Right atrium auricular region (tissue), 2 donors: ENCODE measurements around the gene PNLIPRP2. TPM values are rescaled to one million over a fixed set of nuclear protein-coding genes. Genes with fewer than 3 reads are reported as not detected.

Source experiments
- DNase-seq: peaks from one replicate; pipeline ENCODE4 v3.0.0-alpha.2; 2019; ENCODE audit warnings: low spot score
- H3K27ac ChIP-seq, 2 donors: fragments of 200-600 bp; sonication (generic); 1 replicate in 1 of 2; 2 replicates in 1 of 2; pipeline ENCODE4 v1.5.1; 2016 to 2019
- H3K27me3 ChIP-seq, 2 donors: fragments of 200-600 bp; sonication (generic); one replicate each; pipeline versions ENCODE4 v1.5.1 to v1.6.0; 2017 to 2019
- H3K36me3 ChIP-seq: fragments of 200-600 bp; sonication (generic); one replicate; pipeline ENCODE4 v1.5.1; 2016
- H3K4me1 ChIP-seq, 2 donors: fragments of 200-600 bp; sonication (generic); one replicate each; pipeline versions ENCODE4 v1.5.1 to v1.6.0; 2017 to 2019
- H3K4me3 ChIP-seq, 2 donors: fragments of 200-600 bp; sonication (generic); 1 replicate in 1 of 2; 2 replicates in 1 of 2; pipeline ENCODE4 v1.5.1; 2017 to 2019; ENCODE audit warnings: mild to moderate bottlenecking in 1 of 2, moderate library complexity in 1 of 2
- H3K9me3 ChIP-seq, 2 donors: fragments of 200-600 bp; sonication (generic); one replicate each; pipeline ENCODE4 v1.5.1; 2019
- total RNA-seq, 2 donors: library from RNA; depleted of rRNA; stranded (reverse); fragments of >200 nt; gene quantifications; one replicate each; pipeline ENCODE4 v1.1.0, GENCODE V29; 2016
- TF ChIP-seq, protein P1 (sequence below), 2 donors: fragments of 200-600 bp; sonication (generic); IDR thresholded peaks; one replicate each; pipeline ENCODE4 v1.5.1; 2019; ENCODE audit warnings: antibody characterized with exemption in 2 of 2

The PNLIPRP2 gene
- not detected for total RNA-seq

DNA sequence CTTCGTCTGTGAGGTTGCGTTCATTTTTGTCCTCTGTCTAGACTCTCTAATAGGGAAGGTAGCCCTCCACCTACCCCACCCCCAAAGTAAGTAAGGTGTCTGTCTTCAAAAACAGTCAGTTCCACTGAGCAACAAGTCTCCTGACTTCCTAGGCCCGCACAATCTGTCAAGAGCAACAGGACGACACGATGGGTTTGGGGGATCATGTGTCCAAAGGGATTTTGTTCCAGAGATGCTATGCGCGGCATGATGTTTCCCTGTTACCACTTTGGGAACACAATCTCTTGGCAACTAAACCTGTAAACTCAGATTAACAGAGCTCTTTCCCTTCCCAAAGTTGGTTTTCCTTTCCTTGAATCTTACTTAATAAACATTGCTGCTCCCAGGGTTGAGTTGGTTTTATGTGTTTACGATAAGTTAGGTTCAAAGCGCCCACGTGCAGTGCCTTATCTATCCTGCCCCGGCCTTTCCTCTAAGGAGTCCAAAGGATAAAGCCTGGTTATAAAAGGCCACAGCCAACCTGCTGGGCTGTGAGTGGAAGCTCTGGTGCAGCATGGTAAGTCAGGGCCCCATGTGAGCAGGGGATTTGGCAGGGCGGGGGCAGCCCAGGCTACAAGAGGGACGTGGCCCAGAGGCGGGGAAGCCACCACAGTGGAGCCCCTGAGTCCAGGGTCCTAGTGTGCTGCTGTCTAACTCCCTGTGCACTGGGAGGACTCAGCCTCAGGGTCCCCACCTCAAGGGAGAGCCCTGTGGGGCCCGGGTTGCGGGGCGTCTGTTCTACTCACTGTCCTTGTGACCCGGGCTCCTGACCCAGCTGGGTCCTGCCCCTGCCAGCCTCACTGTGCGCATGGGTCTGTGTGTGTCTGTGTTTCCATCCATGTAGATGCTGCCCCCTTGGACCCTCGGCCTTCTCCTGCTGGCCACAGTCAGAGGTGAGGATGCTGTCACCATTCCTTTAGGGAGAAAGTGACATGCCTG lies at the start of gene PNLIPRP2:
Gene PNLIPRP2, plus strand, starts transcription at position 531 of the 978 bp plus-strand sequence.
- H3K36me3 ChIP-seq: no peaks in the 10 kb centered on the region
- no peaks in the 10 kb centered on the region for H3K27me3 ChIP-seq
- DNase-seq: peak; percentile 53
- TF ChIP-seq, protein P1, sequence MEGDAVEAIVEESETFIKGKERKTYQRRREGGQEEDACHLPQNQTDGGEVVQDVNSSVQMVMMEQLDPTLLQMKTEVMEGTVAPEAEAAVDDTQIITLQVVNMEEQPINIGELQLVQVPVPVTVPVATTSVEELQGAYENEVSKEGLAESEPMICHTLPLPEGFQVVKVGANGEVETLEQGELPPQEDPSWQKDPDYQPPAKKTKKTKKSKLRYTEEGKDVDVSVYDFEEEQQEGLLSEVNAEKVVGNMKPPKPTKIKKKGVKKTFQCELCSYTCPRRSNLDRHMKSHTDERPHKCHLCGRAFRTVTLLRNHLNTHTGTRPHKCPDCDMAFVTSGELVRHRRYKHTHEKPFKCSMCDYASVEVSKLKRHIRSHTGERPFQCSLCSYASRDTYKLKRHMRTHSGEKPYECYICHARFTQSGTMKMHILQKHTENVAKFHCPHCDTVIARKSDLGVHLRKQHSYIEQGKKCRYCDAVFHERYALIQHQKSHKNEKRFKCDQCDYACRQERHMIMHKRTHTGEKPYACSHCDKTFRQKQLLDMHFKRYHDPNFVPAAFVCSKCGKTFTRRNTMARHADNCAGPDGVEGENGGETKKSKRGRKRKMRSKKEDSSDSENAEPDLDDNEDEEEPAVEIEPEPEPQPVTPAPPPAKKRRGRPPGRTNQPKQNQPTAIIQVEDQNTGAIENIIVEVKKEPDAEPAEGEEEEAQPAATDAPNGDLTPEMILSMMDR (IDR thresholded peaks at IDR 0.05): no peak
- no peaks in the 10 kb centered on the region for H3K4me1 ChIP-seq
- H3K9me3 ChIP-seq: no peaks in the 10 kb centered on the region
- H3K27ac ChIP-seq: no peak within 1 kb of the TSS
- no peak within 1 kb of the TSS for H3K4me3 ChIP-seq

- Histone ChIP-seq H3K4me1 (no peaks in the 10 kb centered on the region), H3K36me3 (no peaks in the 10 kb centered on the region), H3K27ac (no peak overlapping the region), H3K27me3 (no peaks in the 10 kb centered on the region), H3K4me3 (no peak overlapping the region), H3K9me3 (no peaks in the 10 kb centered on the region)
- TF ChIP-seq, protein P1 (IDR thresholded peaks at IDR 0.05): no peak
- no peak for DNase-seq
Observed at GRCh38 chr10:116574797-116575196, 46.0 kb upstream of the PNLIPRP2 start.

DNA sequence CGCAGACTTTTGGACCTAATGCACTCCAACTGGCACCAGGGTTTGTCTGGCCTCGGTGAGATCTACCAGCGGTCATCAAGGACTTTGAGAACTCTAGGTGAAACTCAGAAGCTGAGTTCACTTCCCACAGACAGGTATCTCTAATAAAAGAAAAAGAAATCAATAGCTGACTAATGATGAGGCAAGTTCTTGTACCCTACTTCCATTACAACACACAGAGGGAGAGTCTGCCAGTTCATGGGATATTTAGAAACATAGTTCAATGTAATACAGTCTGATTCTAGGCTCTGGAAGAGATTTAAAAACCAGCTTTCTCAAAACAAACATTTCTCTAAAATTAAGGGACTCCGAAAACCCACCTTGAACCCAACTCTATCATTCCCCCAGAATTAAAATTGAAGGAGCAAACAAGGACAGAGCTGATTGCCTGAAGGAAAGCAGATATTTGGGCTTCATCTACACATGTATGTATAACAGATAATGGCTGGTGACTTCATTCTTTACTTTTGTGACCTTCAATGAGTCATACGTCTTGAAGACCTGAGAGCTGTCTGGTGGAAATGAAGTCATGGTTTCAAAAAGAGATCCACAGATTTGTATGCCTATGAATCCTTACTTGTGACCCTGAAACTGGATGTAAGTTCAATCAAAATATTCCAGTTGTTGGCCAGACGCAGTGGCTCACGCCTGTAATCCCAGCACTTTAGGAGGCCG lies 32.7 kb upstream of the PNLIPRP2 start:
- no peaks in the 10 kb centered on the region for H3K36me3 ChIP-seq
- DNase-seq: no peak
- TF ChIP-seq, protein P1 (IDR thresholded peaks at IDR 0.05): no peak
- H3K27me3 ChIP-seq: no peaks in the 10 kb centered on the region
- no peaks in the 10 kb centered on the region for H3K4me1 ChIP-seq
- no peak overlapping the region for H3K27ac ChIP-seq
- no peaks in the 10 kb centered on the region for H3K9me3 ChIP-seq
- no peak overlapping the region for H3K4me3 ChIP-seq

DNA sequence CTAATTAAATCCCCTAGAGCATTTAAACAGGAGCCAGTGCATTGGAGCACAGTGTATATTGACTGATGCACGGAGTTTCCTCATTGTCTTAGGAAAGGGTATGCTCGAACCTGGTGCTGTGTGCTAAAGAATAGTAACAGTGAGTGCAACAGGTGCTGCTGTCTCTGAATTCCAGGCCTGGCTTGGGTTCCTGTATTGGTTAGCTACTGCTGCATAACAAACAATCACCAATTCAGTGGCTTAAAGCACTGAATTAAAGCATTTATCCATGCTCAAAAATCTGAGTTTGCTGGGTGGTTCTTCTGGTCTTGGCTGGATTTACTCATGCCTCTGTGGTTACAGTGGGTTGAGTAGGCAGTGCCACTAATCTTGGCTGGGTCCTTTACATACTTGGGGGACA lies 31.8 kb upstream of the PNLIPRP2 start:
- TF ChIP-seq, protein P1 (IDR thresholded peaks at IDR 0.05): no peak
- no peak overlapping the region for H3K4me3 ChIP-seq
- no peak overlapping the region for H3K27ac ChIP-seq

GRCh38 chr10:116589926-116590325 lies 30.8 kb upstream of the PNLIPRP2 start:
- no peak overlapping the region for H3K27ac ChIP-seq
- DNase-seq: no peak
- H3K27me3 ChIP-seq: no peaks in the 10 kb centered on the region
- TF ChIP-seq, protein P1 (IDR thresholded peaks at IDR 0.05): no peak
- no peaks in the 10 kb centered on the region for H3K4me1 ChIP-seq
- no peak overlapping the region for H3K4me3 ChIP-seq
- no peaks in the 10 kb centered on the region for H3K36me3 ChIP-seq
- no peaks in the 10 kb centered on the region for H3K9me3 ChIP-seq

More for the DNA sequence above, 31.8 kb upstream of the PNLIPRP2 start:
- H3K9me3 ChIP-seq: no peaks in the 10 kb centered on the region
- no peaks in the 10 kb centered on the region for H3K27me3 ChIP-seq
- H3K36me3 ChIP-seq: no peaks in the 10 kb centered on the region
- DNase-seq: no peak
- no peaks in the 10 kb centered on the region for H3K4me1 ChIP-seq
